ENCODE data around the gene LOXHD1. TPM values are rescaled to one million over a fixed set of nuclear protein-coding genes. Genes with fewer than 3 reads are reported as not detected.
A peak's percentile ranks its signal among the peaks of the same experiment; 100 is the strongest.

LOXHD1 gene
- total and polyA plus RNA-seq, 2 experiments from 2014 or later, result 0.21 TPM; not detected in 1

DNA sequence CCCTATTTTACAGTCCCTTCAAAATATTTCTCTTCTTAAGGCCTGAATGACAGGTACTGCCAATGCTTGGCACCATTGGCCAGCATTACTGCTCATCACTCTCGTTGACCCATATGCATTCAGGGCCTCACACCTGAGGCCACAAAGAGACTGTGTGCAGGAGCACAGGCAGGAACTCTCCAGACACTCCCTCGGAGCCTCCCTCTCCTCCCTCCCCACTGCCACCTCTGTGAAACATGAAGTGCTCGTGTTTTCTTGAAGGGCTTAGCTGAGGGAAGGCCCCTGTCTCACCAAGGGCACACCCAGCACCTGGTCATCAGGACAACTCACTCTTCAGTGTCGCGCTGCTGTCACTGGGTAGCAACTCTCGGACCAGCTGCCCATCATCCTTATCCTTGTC is 85.3 kb downstream of the LOXHD1 start:
- Histone ChIP-seq H3K36me3 (no peaks in the 10 kb centered on the region), H3K27ac (no peak overlapping the region), H3K27me3 (no peaks in the 10 kb centered on the region), H3K9me3 (ENCODE audit: low read depth) (no peaks in the 10 kb centered on the region), H3K4me1 (ENCODE audit: low read depth) (peaks cover 14% of the 10 kb centered on the region), H3K4me3 (no peak overlapping the region)
- DNase-seq (ENCODE audit: low read depth in 1 of 2, low spot score in 1 of 2), result no peak
- no peak for TF ChIP-seq CTCF (IDR thresholded peaks at IDR 0.05; ENCODE audit: low read depth, low read length)

GRCh38 chr18:46570666-46571065 is 86.4 kb downstream of the LOXHD1 start:
- Histone ChIP-seq H3K4me1 (ENCODE audit: low read depth) (peaks cover 15% of the 10 kb centered on the region), H3K36me3 (no peaks in the 10 kb centered on the region), H3K27ac (no peak overlapping the region), H3K4me3 (no peak overlapping the region), H3K27me3 (no peaks in the 10 kb centered on the region), H3K9me3 (ENCODE audit: low read depth) (no peaks in the 10 kb centered on the region)
- no peak for TF ChIP-seq CTCF (IDR thresholded peaks at IDR 0.05; ENCODE audit: low read depth, low read length)
- DNase-seq (ENCODE audit: low read depth in 1 of 2, low spot score in 1 of 2), result no peak

DNA sequence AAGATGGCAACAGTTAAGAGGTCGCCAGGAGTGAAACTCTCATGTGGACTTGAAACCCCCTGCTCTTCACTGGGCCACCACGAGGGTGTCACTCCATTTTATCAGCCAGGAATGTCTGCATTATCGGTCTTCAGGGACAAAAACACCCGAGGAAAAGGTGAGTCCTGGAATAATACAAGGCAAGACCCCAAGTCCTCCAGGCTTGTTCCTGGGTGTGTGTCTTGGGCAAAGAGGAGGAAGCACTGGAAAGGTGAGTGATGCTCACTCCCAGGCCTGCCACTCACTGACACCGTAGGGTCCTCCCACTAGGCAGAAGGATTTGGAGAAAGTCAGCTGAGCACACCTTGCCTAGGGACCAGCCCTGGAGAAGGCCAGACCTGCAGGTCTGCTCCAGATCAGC is 86.9 kb downstream of the LOXHD1 start:
- peaks cover 15% of the 10 kb centered on the region for H3K4me1 ChIP-seq (ENCODE audit: low read depth)
- H3K9me3 ChIP-seq (ENCODE audit: low read depth), result no peaks in the 10 kb centered on the region
- no peak overlapping the region for H3K27ac ChIP-seq
- no peaks in the 10 kb centered on the region for H3K36me3 ChIP-seq
- no peak for TF ChIP-seq CTCF (IDR thresholded peaks at IDR 0.05; ENCODE audit: low read depth, low read length)
- no peak overlapping the region for H3K4me3 ChIP-seq
- no peak for DNase-seq (ENCODE audit: low read depth in 1 of 2, low spot score in 1 of 2)
- no peaks in the 10 kb centered on the region for H3K27me3 ChIP-seq

GRCh38 chr18:46569211-46569610 is 87.8 kb downstream of the LOXHD1 start:
- no peak for TF ChIP-seq CTCF (IDR thresholded peaks at IDR 0.05; ENCODE audit: low read depth, low read length)
- Histone ChIP-seq H3K4me3 (no peak overlapping the region), H3K9me3 (ENCODE audit: low read depth) (no peaks in the 10 kb centered on the region), H3K36me3 (no peaks in the 10 kb centered on the region), H3K27me3 (no peaks in the 10 kb centered on the region), H3K27ac (no peak overlapping the region), H3K4me1 (ENCODE audit: low read depth) (peaks cover 12% of the 10 kb centered on the region)
- DNase-seq (ENCODE audit: low read depth in 1 of 2, low spot score in 1 of 2), result no peak

DNA sequence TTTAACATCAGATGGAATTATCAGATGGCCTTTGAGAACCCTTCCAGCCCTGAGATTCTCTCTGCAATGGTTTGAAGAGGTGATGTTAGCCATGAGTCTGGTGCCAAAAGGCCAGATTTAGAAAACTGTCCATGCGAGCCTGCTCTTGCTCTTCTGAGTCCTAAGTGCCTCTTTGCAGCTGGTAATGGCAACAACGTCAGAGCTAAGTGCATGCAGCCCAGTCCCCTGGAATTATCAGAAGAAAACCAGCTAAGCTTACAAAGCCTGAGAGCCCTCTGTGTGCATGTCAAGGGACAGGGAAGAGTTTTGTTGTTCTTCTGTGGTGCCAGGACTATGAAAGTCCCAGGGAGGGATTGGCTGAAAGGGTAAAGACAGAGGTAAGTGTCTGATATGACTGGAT is 89.8 kb downstream of the LOXHD1 start:
- TF ChIP-seq CTCF (IDR thresholded peaks at IDR 0.05; ENCODE audit: low read depth, low read length), result no peak
- Histone ChIP-seq H3K36me3 (no peaks in the 10 kb centered on the region), H3K4me1 (ENCODE audit: low read depth) (peaks cover 7% of the 10 kb centered on the region), H3K4me3 (no peak overlapping the region), H3K9me3 (ENCODE audit: low read depth) (no peaks in the 10 kb centered on the region), H3K27me3 (no peaks in the 10 kb centered on the region), H3K27ac (peak overlapping the region; percentile 4)
- DNase-seq (ENCODE audit: low read depth in 1 of 2, low spot score in 1 of 2), result peak in 1 of 2 donors; percentile 81

- Histone ChIP-seq H3K27ac (no peak overlapping the region), H3K4me3 (no peak overlapping the region), H3K27me3 (no peaks in the 10 kb centered on the region), H3K36me3 (no peaks in the 10 kb centered on the region), H3K4me1 (ENCODE audit: low read depth) (peaks cover 7% of the 10 kb centered on the region), H3K9me3 (ENCODE audit: low read depth) (no peaks in the 10 kb centered on the region)
- no peak for DNase-seq (ENCODE audit: low read depth in 1 of 2, low spot score in 1 of 2)
- TF ChIP-seq CTCF (IDR thresholded peaks at IDR 0.05; ENCODE audit: low read depth, low read length), result no peak
Observed at GRCh38 chr18:46566111-46566510, 90.9 kb downstream of the LOXHD1 start.
